Astrocyte (in vitro differentiated cells and primary cell): Measurements from ENCODE around the gene CHRDL2.

Experiments
- CTCF ChIP-seq: IDR thresholded peaks from 2 replicates; pipeline ENCODE4 v1.5.1; 2011; ENCODE audit warnings: low read depth, mild to moderate bottlenecking, inconsistent platforms, low read length, moderate library complexity; ENCODE audit not compliant: insufficient read depth
- EZH2 ChIP-seq: IDR thresholded peaks from 2 replicates; pipeline ENCODE4 v1.6.1; 2012; ENCODE audit warnings: mild to moderate bottlenecking, low read length, inconsistent platforms; ENCODE audit not compliant: insufficient read depth

- TF ChIP-seq CTCF (no peak), EZH2 (no peak)
Measured at GRCh38 chr11:74776546-74776945, 45.3 kb upstream of the CHRDL2 start.
